Measurements from ENCODE around the gene C14orf119.

DNA sequence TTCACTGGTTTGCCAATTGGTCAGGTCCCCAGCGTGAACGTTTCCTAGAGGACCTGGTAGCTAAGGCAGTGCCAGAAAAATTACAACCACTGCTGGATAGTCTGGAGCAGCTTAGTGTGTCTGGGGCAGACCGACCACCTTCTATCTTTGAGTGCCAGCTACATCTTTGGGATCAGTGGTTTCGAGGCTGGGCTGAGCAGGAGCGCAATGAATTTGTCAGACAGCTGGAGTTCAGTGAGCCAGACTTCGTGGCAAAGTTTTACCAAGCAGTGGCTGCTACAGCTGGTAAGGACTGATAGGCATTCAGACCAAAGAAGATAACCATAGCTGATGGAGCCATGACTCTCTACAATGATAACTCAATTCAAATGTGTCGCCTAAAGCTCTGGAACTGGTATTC is 2.5 kb downstream of the C14orf119 start:
- TF ChIP-seq, protein P1, sequence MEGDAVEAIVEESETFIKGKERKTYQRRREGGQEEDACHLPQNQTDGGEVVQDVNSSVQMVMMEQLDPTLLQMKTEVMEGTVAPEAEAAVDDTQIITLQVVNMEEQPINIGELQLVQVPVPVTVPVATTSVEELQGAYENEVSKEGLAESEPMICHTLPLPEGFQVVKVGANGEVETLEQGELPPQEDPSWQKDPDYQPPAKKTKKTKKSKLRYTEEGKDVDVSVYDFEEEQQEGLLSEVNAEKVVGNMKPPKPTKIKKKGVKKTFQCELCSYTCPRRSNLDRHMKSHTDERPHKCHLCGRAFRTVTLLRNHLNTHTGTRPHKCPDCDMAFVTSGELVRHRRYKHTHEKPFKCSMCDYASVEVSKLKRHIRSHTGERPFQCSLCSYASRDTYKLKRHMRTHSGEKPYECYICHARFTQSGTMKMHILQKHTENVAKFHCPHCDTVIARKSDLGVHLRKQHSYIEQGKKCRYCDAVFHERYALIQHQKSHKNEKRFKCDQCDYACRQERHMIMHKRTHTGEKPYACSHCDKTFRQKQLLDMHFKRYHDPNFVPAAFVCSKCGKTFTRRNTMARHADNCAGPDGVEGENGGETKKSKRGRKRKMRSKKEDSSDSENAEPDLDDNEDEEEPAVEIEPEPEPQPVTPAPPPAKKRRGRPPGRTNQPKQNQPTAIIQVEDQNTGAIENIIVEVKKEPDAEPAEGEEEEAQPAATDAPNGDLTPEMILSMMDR (conservative IDR thresholded peaks at IDR 0.05; ENCODE audit: low read length): no peak
- TF ChIP-seq EZH2phosphoT487 (IDR thresholded peaks at IDR 0.05; ENCODE audit: borderline replicate concordance, low read depth, low read length): no peak

All from OCI-LY7 (cell line).